C4-2B (cell line): Measurements from ENCODE around the gene UHRF1.

Experiments used
- CTCF ChIP-seq: fragments of 450-650 bp; conservative IDR thresholded peaks from 2 replicates; pipeline ENCODE4 v1.5.1; 2017; ENCODE audit warnings: mild to moderate bottlenecking
- ZFX ChIP-seq: fragments of 450-650 bp; IDR thresholded peaks from 2 replicates; pipeline ENCODE4 v1.6.1; 2017

GRCh38 chr19:4967738-4968461 lies 58.6 kb downstream of the UHRF1 start:
- TF ChIP-seq CTCF (no peak), ZFX (no peak)
